AML-193 (cell line): ENCODE measurements around the gene PIGK.

Experiments used
- DNase-seq, 2 experiments: peaks; one replicate each; lab custom pipeline; 2025; lab: John Stamatoyannopoulos, UW

Gene PIGK

GRCh38 chr1:77039111-77039510 is 180.1 kb downstream of the PIGK start:
- no peak for DNase-seq
